NT2/D1 (cell line): ENCODE data around the gene IL12B.

Experiments used
- SUZ12 ChIP-seq: IDR thresholded peaks from 2 replicates; pipeline ENCODE4 v1.6.1; 2011; ENCODE audit not compliant: insufficient read length, insufficient read depth; ENCODE audit errors: extremely low read depth
- YY1 ChIP-seq: IDR thresholded peaks from 2 replicates; pipeline ENCODE4 v1.6.1; 2011; ENCODE audit not compliant: insufficient read length, insufficient read depth

DNA sequence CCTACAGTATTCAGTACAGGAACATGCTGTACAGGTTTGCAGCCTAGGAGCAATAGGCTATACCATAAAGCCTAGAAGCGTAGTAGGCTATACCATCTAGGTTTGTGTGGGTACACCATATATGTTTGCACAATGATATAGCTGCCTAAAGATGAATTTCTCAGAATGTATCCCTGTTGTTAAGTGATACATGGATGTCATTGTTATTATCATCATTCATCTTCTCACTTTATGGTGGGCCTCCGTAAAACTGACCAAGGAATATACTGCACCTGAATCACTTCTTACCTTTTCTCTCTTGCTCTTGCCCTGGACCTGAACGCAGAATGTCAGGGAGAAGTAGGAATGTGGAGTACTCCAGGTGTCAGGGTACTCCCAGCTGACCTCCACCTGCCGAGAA is 11.8 kb downstream of the IL12B start:
- no peak for TF ChIP-seq SUZ12
- TF ChIP-seq YY1: no peak
